Heart left ventricle (tissue), 16 donors: ENCODE measurements around the gene ANKRD11. TPM values are rescaled to one million over a fixed set of nuclear protein-coding genes. Genes with fewer than 3 reads are reported as not detected.
"Not testable (repeated sequence)": the region's sequence is repeated elsewhere in the genome, so short reads cannot be mapped to it uniquely, and the experiment has no call there.

Experiments used
- ATAC-seq, 4 donors: fragments of 200-7000 bp; cut with Tn5 transposase; one replicate each; pipeline ENCODE4 v1.9.1; 2020 to 2022; ENCODE audit warnings: moderate library complexity in 4 of 4, mild to moderate bottlenecking in 3 of 4, moderate number of reproducible peaks in 1 of 4
- DNase-seq, 5 donors: peaks; one replicate each; pipeline ENCODE4 v3.0.0-alpha.2; 2020
- H3K27ac ChIP-seq, 12 donors: fragments of 200-600 bp; sonication (generic) in 4 of 12; one replicate each; pipeline versions ENCODE4 v1.5.0 to v1.8.0; 2016 to 2022; ENCODE audit warnings: mild to moderate bottlenecking in 2 of 12
- H3K27me3 ChIP-seq, 9 donors: fragments of 200-600 bp; sonication (generic) in 2 of 9; one replicate each; pipeline versions ENCODE4 v1.5.1 to v1.8.0; 2016 to 2022; ENCODE audit warnings: mild to moderate bottlenecking in 3 of 9
- H3K36me3 ChIP-seq, 9 donors: fragments of 200-600 bp; sonication (generic) in 2 of 9; one replicate each; pipeline versions ENCODE4 v1.5.0 to v1.8.0; 2018 to 2022; ENCODE audit warnings: mild to moderate bottlenecking in 2 of 9
- H3K4me1 ChIP-seq, 12 donors: fragments of 200-600 bp; sonication (generic) in 4 of 12; one replicate each; pipeline versions ENCODE4 v1.5.0 to v1.8.0; 2016 to 2022; ENCODE audit warnings: mild to moderate bottlenecking in 3 of 12
- H3K4me3 ChIP-seq, 12 donors: fragments of 200-600 bp; sonication (generic) in 4 of 12; one replicate each; pipeline versions ENCODE4 v1.5.0 to v1.8.0; 2017 to 2022; ENCODE audit warnings: mild to moderate bottlenecking in 9 of 12, moderate library complexity in 4 of 12
- H3K9me3 ChIP-seq, 12 donors: fragments of 200-600 bp; sonication (generic) in 4 of 12; one replicate each; pipeline versions ENCODE4 v1.5.0 to v1.8.0; 2016 to 2022; ENCODE audit warnings: mild to moderate bottlenecking in 1 of 12
- CTCF ChIP-seq, 12 donors: fragments of 200-600 bp; sonication (generic) in 4 of 12; IDR thresholded peaks; one replicate each; pipeline versions ENCODE4 v1.5.0 to v1.8.0; 2018 to 2022; ENCODE audit warnings: antibody characterized with exemption in 12 of 12, mild to moderate bottlenecking in 5 of 12
- POLR2A ChIP-seq, 2 donors: fragments of 450-650 bp; IDR thresholded peaks; one replicate each; pipeline ENCODE4 v1.6.1; 2017; ENCODE audit warnings: antibody characterized with exemption in 2 of 2, mild to moderate bottlenecking in 2 of 2, moderate library complexity in 2 of 2
- WGBS, 4 donors: extraction: QIAGEN DNeasy Blood & Tissue Kit in 2 of 4; methylation state at CpG; one replicate each; pipeline versions ENCODE4 v1.1.5 to v1.1.7; 2013 to 2018; 5-methylcytosine and 5-hydroxymethylcytosine counted together
- intact Hi-C, 10 donors: fragments of 100-400 bp; cut with DNase I; formaldehyde crosslinking; loops; one replicate each; pipeline versions ENCODE4 v1.11.1 to v1.14.2; 2022
- polyA plus RNA-seq, 2 donors: library from polyadenylated mRNA; stranded (reverse); fragments of 200-250 nt; gene quantifications; one replicate each; pipeline ENCODE4 v1.2.3, GENCODE V29; 2013
- total RNA-seq, 9 donors: library from RNA; depleted of rRNA in 2 of 9; stranded (reverse); fragments of >200 nt in 2 of 9; fragmentation: NEBNext Ultra II Directional in 3 of 9; extraction: Animal tissue kit (Norgen Biotek cat#: 25700) in 3 of 9; gene quantifications; one replicate each; pipeline versions ENCODE4 v1.1.0 to v1.2.4, GENCODE V29; 2016 to 2023
- donor health status: ischemic (EF 13 %, LVEDD 7.1; RV severe dilation, severe dysfunction).
- donor health status: healthy with polysubstance abuse.
- donor health status: DM: no; HTN: yes; CAD: no.
- donor health status: DM: no; HTN: no; CAD: no.
- donor health status: ischemic (EF 25% LVEDD 6.9; RV normal size, moderate dysfunction).
- donor health status: ischemic (EF 25% LVEDD 5.7; RV mildly dilated, moderate dysfunction).
- donor health status: healthy.
- donor health status: DM: yes; HTN: yes; CAD: no.
- donor health status: ischemic (EF 35%, LVEDD 5.7; RV mildly dilated, moderate dysfunction).
- donor health status: nonischemic (EF 11% LVEDD 7.7; RV severe dilation, severe dysfunction).
- donor health status: DM: yes; HTN: yes; CAD: no.
- donor health status: PGD.
- donor health status: ischemic (EF 29% LVEDD 5.4; RV normal size, mild dysfunction).
- donor health status: nonischemic (EF 23%, LVEDD 6.1; RV moderate dilation, normal function).

The ANKRD11 gene
- total and polyA plus RNA-seq, 11 donors, result 53.6 to 123 (median 67.7) TPM

GRCh38 chr16:89467382-89467781, 23.0 kb downstream of the ANKRD11 start:
- intact Hi-C loops, result no loop called here
- DNase-seq (peak in 1 of 5 donors; percentile 11), ATAC-seq (no peak)
- WGBS, 4 donors, result 86 to 92% (median 91%) methylated on average over 7 of the region's 7 CpGs
- H3K27ac ChIP-seq, result no peak overlapping the region
- no peak for TF ChIP-seq POLR2A (IDR thresholded peaks at IDR 0.05)
- no peak for TF ChIP-seq CTCF (IDR thresholded peaks at IDR 0.05)
- no peaks in the 10 kb centered on the region for H3K27me3 ChIP-seq
- peaks cover 0 to 75% (median 48%) of the 10 kb centered on the region in 12 donors for H3K4me1 ChIP-seq
- H3K9me3 ChIP-seq, result no peaks in the 10 kb centered on the region
- no peak overlapping the region for H3K4me3 ChIP-seq
- no peaks in the 10 kb centered on the region for H3K36me3 ChIP-seq

- ATAC-seq (no peak), DNase-seq (peak in 1 of 5 donors; percentile 18)
- Histone ChIP-seq H3K36me3 (no peaks in the 10 kb centered on the region), H3K4me1 (peaks cover 0 to 71% (median 45%) of the 10 kb centered on the region in 12 donors), H3K27me3 (no peaks in the 10 kb centered on the region), H3K27ac (no peak overlapping the region), H3K9me3 (no peaks in the 10 kb centered on the region), H3K4me3 (no peak overlapping the region)
- TF ChIP-seq CTCF (IDR thresholded peaks at IDR 0.05) (no peak), POLR2A (IDR thresholded peaks at IDR 0.05) (no peak)
- intact Hi-C loops, result no loop called here
- WGBS, 4 donors, result 90 to 97% (median 96%) methylated on average over 5 of the region's 5 CpGs
These were observed 23.4 kb downstream of the ANKRD11 start for GRCh38 chr16:89466920-89467319.

- peaks cover 3 to 64% (median 41%) of the 10 kb centered on the region in 12 donors for H3K4me1 ChIP-seq
- WGBS, 4 donors, result 33 to 43% (median 36%) methylated on average over 5 of the region's 5 CpGs
- H3K36me3 ChIP-seq, H3K4me3 ChIP-seq, DNase-seq, H3K27ac ChIP-seq, H3K9me3 ChIP-seq, intact Hi-C loops, H3K27me3 ChIP-seq, ATAC-seq: not testable (repeated sequence)
These were observed 27.0 kb downstream of the ANKRD11 start for GRCh38 chr16:89463312-89463711.

GRCh38 chr16:89462639-89463038, 27.7 kb downstream of the ANKRD11 start:
- H3K27me3 ChIP-seq, H3K27ac ChIP-seq, H3K4me3 ChIP-seq, H3K36me3 ChIP-seq, H3K9me3 ChIP-seq, ATAC-seq, intact Hi-C loops: not testable (repeated sequence)
- 91 to 96% (median 95%) methylated on average over 4 to 30 of the region's 30 CpGs for WGBS, 4 donors
- peaks cover 3 to 64% (median 43%) of the 10 kb centered on the region in 12 donors for H3K4me1 ChIP-seq
- peak in 1 of 5 donors; percentile 9 for DNase-seq

GRCh38 chr16:89461890-89462289, 28.5 kb downstream of the ANKRD11 start:
- H3K9me3 ChIP-seq, H3K27me3 ChIP-seq, intact Hi-C loops, H3K4me3 ChIP-seq, H3K36me3 ChIP-seq, H3K27ac ChIP-seq, DNase-seq, ATAC-seq: not testable (repeated sequence)
- peaks cover 3 to 63% (median 39%) of the 10 kb centered on the region in 12 donors for H3K4me1 ChIP-seq
- WGBS, 4 donors, result 61 to 81% (median 76%) methylated on average over 8 to 15 of the region's 15 CpGs

GRCh38 chr16:89460556-89460955, 29.8 kb downstream of the ANKRD11 start:
- Histone ChIP-seq H3K9me3 (no peaks in the 10 kb centered on the region), H3K36me3 (no peaks in the 10 kb centered on the region), H3K27ac (no peak overlapping the region), H3K4me1 (peaks cover 3 to 61% (median 36%) of the 10 kb centered on the region in 12 donors), H3K27me3 (no peaks in the 10 kb centered on the region), H3K4me3 (no peak overlapping the region)
- no peak for DNase-seq
- TF ChIP-seq POLR2A (IDR thresholded peaks at IDR 0.05), result no peak
- TF ChIP-seq CTCF (IDR thresholded peaks at IDR 0.05), result no peak
- 85 to 93% (median 88%) methylated on average over 6 of the region's 6 CpGs for WGBS, 4 donors
- no peak for ATAC-seq
- intact Hi-C loops, result no loop called here
